HEK293 (cell line): Measurements from ENCODE around the gene CA6.

Experiments used
- ELK4 ChIP-seq: IDR thresholded peaks from 2 replicates; pipeline ENCODE4 v1.6.1; 2011; ENCODE audit warnings: mild to moderate bottlenecking, low read depth, low read length, borderline replicate concordance
- MYNN ChIP-seq: fragments of 450-650 bp; formaldehyde crosslinking; IDR thresholded peaks from 2 replicates; pipeline ENCODE4 v1.5.1; 2016; ENCODE audit warnings: missing biosample characterization, missing genetic modification characterization, borderline replicate concordance
- PRDM1 ChIP-seq: fragments of 450-650 bp; formaldehyde crosslinking; IDR thresholded peaks from 2 replicates; pipeline ENCODE4; 2016; ENCODE audit warnings: missing biosample characterization, missing genetic modification characterization
- TCF7L2 ChIP-seq: IDR thresholded peaks from 2 replicates; pipeline ENCODE4 v1.6.1; 2011; ENCODE audit warnings: low read depth, mild to moderate bottlenecking, inconsistent platforms, low read length, moderate library complexity, borderline replicate concordance
- ZNF211 ChIP-seq: fragments of 450-650 bp; formaldehyde crosslinking; IDR thresholded peaks from 2 replicates; pipeline ENCODE4 v1.5.1; 2016; ENCODE audit warnings: low read depth, missing biosample characterization, missing genetic modification characterization
- ZNF274 ChIP-seq, 2 experiments: fragments of 200-500 bp in 1 of 2; fragments of 450-650 bp in 1 of 2; sonication (Bioruptor generic) in 1 of 2; formaldehyde crosslinking in 1 of 2; IDR thresholded peaks; 2 replicates each; pipeline versions ENCODE4 v1.5.1 to v1.6.1; 2014 to 2016; ENCODE audit warnings: borderline replicate concordance in 1 of 2, inconsistent platforms in 1 of 2, low read length in 1 of 2, missing biosample characterization in 1 of 2, missing genetic modification characterization in 1 of 2
- ZNF513 ChIP-seq: fragments of 450-650 bp; IDR thresholded peaks from 2 replicates; pipeline ENCODE4 v1.5.1; 2018; ENCODE audit warnings: missing biosample characterization, missing genetic modification characterization
- ZNF514 ChIP-seq: fragments of 450-650 bp; formaldehyde crosslinking; IDR thresholded peaks from 2 replicates; pipeline ENCODE4 v1.5.1; 2016; ENCODE audit warnings: missing biosample characterization, missing genetic modification characterization
- ZNF76 ChIP-seq: fragments of 450-650 bp; formaldehyde crosslinking; IDR thresholded peaks from 2 replicates; pipeline ENCODE4; 2016; ENCODE audit warnings: low read depth, missing biosample characterization, missing genetic modification characterization, borderline replicate concordance
- TF ChIP-seq, protein P1 (sequence below): fragments of 450-650 bp; formaldehyde crosslinking; IDR thresholded peaks from 2 replicates; pipeline ENCODE4 v1.5.1; 2016; ENCODE audit warnings: missing biosample characterization, missing genetic modification characterization
- TF ChIP-seq, protein P2 (sequence below): fragments of 450-650 bp; formaldehyde crosslinking; IDR thresholded peaks from 2 replicates; pipeline ENCODE4 v1.5.1; 2016; ENCODE audit warnings: missing biosample characterization, missing genetic modification characterization

DNA sequence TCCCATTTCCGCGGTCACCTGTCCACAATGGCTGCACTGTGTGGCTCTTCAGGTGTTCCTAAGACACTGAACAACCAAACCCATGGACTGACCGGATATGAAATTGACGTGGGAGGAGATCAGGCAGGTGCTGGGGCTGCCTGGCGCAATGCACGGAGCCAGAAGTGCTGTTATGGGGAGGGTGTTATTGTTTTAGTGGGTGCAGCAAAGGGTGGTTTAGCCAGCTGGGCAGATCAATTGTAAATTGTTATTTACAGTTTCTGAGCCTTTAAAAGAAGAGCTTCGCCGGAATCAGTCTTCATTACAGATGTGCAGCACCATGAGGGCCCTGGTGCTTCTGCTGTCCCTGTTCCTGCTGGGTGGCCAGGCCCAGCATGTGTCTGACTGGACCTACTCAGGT, at the start of gene CA6:
- no peak for TF ChIP-seq PRDM1 (tag by site-specific recombination)
- no peak for TF ChIP-seq ZNF274 (IDR thresholded peaks at IDR 0.05; ENCODE audit: low read length)
- no peak for TF ChIP-seq ZNF274 (tag by site-specific recombination; IDR thresholded peaks at IDR 0.05; ENCODE audit: borderline replicate concordance)
- TF ChIP-seq, protein P1, sequence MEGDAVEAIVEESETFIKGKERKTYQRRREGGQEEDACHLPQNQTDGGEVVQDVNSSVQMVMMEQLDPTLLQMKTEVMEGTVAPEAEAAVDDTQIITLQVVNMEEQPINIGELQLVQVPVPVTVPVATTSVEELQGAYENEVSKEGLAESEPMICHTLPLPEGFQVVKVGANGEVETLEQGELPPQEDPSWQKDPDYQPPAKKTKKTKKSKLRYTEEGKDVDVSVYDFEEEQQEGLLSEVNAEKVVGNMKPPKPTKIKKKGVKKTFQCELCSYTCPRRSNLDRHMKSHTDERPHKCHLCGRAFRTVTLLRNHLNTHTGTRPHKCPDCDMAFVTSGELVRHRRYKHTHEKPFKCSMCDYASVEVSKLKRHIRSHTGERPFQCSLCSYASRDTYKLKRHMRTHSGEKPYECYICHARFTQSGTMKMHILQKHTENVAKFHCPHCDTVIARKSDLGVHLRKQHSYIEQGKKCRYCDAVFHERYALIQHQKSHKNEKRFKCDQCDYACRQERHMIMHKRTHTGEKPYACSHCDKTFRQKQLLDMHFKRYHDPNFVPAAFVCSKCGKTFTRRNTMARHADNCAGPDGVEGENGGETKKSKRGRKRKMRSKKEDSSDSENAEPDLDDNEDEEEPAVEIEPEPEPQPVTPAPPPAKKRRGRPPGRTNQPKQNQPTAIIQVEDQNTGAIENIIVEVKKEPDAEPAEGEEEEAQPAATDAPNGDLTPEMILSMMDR (tag by site-specific recombination) = no peak
- TF ChIP-seq, protein P2, sequence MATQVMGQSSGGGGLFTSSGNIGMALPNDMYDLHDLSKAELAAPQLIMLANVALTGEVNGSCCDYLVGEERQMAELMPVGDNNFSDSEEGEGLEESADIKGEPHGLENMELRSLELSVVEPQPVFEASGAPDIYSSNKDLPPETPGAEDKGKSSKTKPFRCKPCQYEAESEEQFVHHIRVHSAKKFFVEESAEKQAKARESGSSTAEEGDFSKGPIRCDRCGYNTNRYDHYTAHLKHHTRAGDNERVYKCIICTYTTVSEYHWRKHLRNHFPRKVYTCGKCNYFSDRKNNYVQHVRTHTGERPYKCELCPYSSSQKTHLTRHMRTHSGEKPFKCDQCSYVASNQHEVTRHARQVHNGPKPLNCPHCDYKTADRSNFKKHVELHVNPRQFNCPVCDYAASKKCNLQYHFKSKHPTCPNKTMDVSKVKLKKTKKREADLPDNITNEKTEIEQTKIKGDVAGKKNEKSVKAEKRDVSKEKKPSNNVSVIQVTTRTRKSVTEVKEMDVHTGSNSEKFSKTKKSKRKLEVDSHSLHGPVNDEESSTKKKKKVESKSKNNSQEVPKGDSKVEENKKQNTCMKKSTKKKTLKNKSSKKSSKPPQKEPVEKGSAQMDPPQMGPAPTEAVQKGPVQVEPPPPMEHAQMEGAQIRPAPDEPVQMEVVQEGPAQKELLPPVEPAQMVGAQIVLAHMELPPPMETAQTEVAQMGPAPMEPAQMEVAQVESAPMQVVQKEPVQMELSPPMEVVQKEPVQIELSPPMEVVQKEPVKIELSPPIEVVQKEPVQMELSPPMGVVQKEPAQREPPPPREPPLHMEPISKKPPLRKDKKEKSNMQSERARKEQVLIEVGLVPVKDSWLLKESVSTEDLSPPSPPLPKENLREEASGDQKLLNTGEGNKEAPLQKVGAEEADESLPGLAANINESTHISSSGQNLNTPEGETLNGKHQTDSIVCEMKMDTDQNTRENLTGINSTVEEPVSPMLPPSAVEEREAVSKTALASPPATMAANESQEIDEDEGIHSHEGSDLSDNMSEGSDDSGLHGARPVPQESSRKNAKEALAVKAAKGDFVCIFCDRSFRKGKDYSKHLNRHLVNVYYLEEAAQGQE (tag by site-specific recombination) = no peak
- no peak for TF ChIP-seq ELK4
- no peak for TF ChIP-seq TCF7L2
- no peak for TF ChIP-seq MYNN (tag by site-specific recombination)
- no peak for TF ChIP-seq ZNF514 (tag by site-specific recombination)
- TF ChIP-seq ZNF513 (tag by site-specific recombination) = no peak
- TF ChIP-seq ZNF76 (tag by site-specific recombination) = no peak
- TF ChIP-seq ZNF211 (tag by site-specific recombination) = no peak
